CD4-positive, alpha-beta T cell treated with Interleukin-21 for 1 hour (primary cell): ENCODE data around the gene PATJ.

Experiments
- DNase-seq: peaks from one replicate; pipeline ENCODE4 v3.0.0-alpha.2; 2020

PATJ gene

GRCh38 chr1:62057230-62057629 lies 314.9 kb downstream of the PATJ start:
- DNase-seq: no peak

GRCh38 chr1:62057641-62058290 lies 315.5 kb downstream of the PATJ start:
- DNase-seq: no peak

GRCh38 chr1:62058956-62059355 lies 316.7 kb downstream of the PATJ start:
- DNase-seq: no peak

- DNase-seq: no peak
These were observed 319.8 kb downstream of the PATJ start for GRCh38 chr1:62062087-62062486.

GRCh38 chr1:62064829-62065407 lies 322.6 kb downstream of the PATJ start:
- no peak for DNase-seq

GRCh38 chr1:62066713-62067112 lies 324.4 kb downstream of the PATJ start:
- DNase-seq: no peak

- no peak for DNase-seq
These were observed 326.1 kb downstream of the PATJ start for GRCh38 chr1:62068416-62068843.

GRCh38 chr1:62068978-62069377 lies 326.7 kb downstream of the PATJ start:
- DNase-seq: no peak

GRCh38 chr1:62070384-62071011 lies 328.2 kb downstream of the PATJ start:
- DNase-seq: no peak

- no peak for DNase-seq
These were observed 329.4 kb downstream of the PATJ start for GRCh38 chr1:62071695-62072094.

- DNase-seq: no peak
These were observed 334.0 kb downstream of the PATJ start for GRCh38 chr1:62076286-62076685.

- no peak for DNase-seq
These were observed 335.5 kb downstream of the PATJ start for GRCh38 chr1:62077821-62078220.

GRCh38 chr1:62082456-62083363 lies 340.4 kb downstream of the PATJ start:
- peak; percentile 33 for DNase-seq

- DNase-seq: no peak
These were observed 342.1 kb downstream of the PATJ start for GRCh38 chr1:62084310-62084890.

GRCh38 chr1:62088439-62088838 lies 346.2 kb downstream of the PATJ start:
- DNase-seq: no peak

GRCh38 chr1:62089570-62089969 lies 347.3 kb downstream of the PATJ start:
- DNase-seq: no peak

- DNase-seq: no peak
These were observed 347.7 kb downstream of the PATJ start for GRCh38 chr1:62090016-62090415.

GRCh38 chr1:62092110-62092509 lies 349.8 kb downstream of the PATJ start:
- no peak for DNase-seq

- DNase-seq: no peak
These were observed 351.0 kb downstream of the PATJ start for GRCh38 chr1:62093261-62093660.

GRCh38 chr1:62097464-62097863 lies 355.2 kb downstream of the PATJ start:
- no peak for DNase-seq

GRCh38 chr1:62100442-62100841 lies 358.2 kb downstream of the PATJ start:
- DNase-seq: no peak

GRCh38 chr1:62103846-62104245 lies 361.6 kb downstream of the PATJ start:
- no peak for DNase-seq

- DNase-seq: no peak
These were observed 365.6 kb downstream of the PATJ start for GRCh38 chr1:62107923-62108322.
